AG10803 (cell line): ENCODE results near the gene PHACTR1.

Experiments used
- DNase-seq: peaks from one replicate; pipeline ENCODE4 v3.0.0; 2010; ENCODE audit warnings: low read depth
- H3K4me3 ChIP-seq: 2 replicates; pipeline ENCODE4 v1.5.1; 2011; ENCODE audit warnings: mild to moderate bottlenecking, low read length, control low read depth
- CTCF ChIP-seq: conservative IDR thresholded peaks from 2 replicates; pipeline ENCODE4 v1.5.1; 2011; ENCODE audit warnings: mild to moderate bottlenecking, low read length, control low read depth, inconsistent platforms

The PHACTR1 gene

GRCh38 chr6:13116155-13116554 lies 399.6 kb downstream of the PHACTR1 start:
- TF ChIP-seq CTCF, result no peak
- no peak for DNase-seq
- no peak overlapping the region for H3K4me3 ChIP-seq

GRCh38 chr6:13117570-13117969 lies 401.0 kb downstream of the PHACTR1 start:
- no peak for DNase-seq
- H3K4me3 ChIP-seq, result no peak overlapping the region
- no peak for TF ChIP-seq CTCF

GRCh38 chr6:13119549-13119948 lies 403.0 kb downstream of the PHACTR1 start:
- no peak for DNase-seq
- TF ChIP-seq CTCF, result no peak
- H3K4me3 ChIP-seq, result no peak overlapping the region

GRCh38 chr6:13120483-13121482 lies 404.2 kb downstream of the PHACTR1 start:
- peak; percentile 8; the same call in 1 of the 2 replicates for TF ChIP-seq CTCF
- no peak for DNase-seq
- no peak overlapping the region for H3K4me3 ChIP-seq

GRCh38 chr6:13124131-13124530 lies 407.6 kb downstream of the PHACTR1 start:
- no peak for TF ChIP-seq CTCF
- H3K4me3 ChIP-seq, result no peak overlapping the region
- DNase-seq, result no peak

- DNase-seq, result no peak
- TF ChIP-seq CTCF, result no peak
Measured at GRCh38 chr6:13125841-13126240, 409.3 kb downstream of the PHACTR1 start.

More at GRCh38 chr6:13125841-13126240, 409.3 kb downstream of the PHACTR1 start:
- no peak overlapping the region for H3K4me3 ChIP-seq
